GM12864 (cell line): ENCODE measurements around the gene TMEM123.

Source experiments
- DNase-seq: peaks from one replicate; pipeline ENCODE4 v3.0.0-alpha.2; 2011; ENCODE audit warnings: low read depth
- H3K4me3 ChIP-seq: 2 replicates; pipeline ENCODE4 v1.5.1; 2011; ENCODE audit warnings: mild to moderate bottlenecking, low read depth, low read length, control low read depth
- TF ChIP-seq, protein P1 (sequence below): IDR thresholded peaks from 2 replicates; pipeline ENCODE4 v1.5.1; 2011; ENCODE audit warnings: low read depth, mild to moderate bottlenecking, moderate library complexity, low read length, control low read depth, inconsistent platforms; ENCODE audit errors: missing control alignments

TMEM123 gene

DNA sequence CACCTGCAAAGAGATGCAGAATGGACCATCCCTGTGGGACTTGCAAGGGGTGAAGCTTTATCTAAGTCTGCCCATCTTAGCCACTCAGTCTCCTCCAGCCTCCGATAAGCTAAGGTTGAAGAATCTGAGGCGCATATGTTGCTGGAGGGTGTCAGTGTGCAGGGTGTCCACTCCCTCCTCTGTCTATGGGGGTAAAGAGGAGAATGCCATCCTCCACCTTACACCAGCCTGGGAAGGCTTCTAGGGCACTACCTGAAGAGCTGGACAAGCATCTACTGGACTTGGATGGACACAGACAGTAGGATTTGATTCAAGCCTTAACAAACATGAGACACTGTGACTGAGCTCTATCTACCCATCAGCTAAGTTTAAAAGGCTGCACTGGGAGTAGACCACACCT, 46.5 kb downstream of the TMEM123 start:
- no peak overlapping the region for H3K4me3 ChIP-seq
- TF ChIP-seq, protein P1, sequence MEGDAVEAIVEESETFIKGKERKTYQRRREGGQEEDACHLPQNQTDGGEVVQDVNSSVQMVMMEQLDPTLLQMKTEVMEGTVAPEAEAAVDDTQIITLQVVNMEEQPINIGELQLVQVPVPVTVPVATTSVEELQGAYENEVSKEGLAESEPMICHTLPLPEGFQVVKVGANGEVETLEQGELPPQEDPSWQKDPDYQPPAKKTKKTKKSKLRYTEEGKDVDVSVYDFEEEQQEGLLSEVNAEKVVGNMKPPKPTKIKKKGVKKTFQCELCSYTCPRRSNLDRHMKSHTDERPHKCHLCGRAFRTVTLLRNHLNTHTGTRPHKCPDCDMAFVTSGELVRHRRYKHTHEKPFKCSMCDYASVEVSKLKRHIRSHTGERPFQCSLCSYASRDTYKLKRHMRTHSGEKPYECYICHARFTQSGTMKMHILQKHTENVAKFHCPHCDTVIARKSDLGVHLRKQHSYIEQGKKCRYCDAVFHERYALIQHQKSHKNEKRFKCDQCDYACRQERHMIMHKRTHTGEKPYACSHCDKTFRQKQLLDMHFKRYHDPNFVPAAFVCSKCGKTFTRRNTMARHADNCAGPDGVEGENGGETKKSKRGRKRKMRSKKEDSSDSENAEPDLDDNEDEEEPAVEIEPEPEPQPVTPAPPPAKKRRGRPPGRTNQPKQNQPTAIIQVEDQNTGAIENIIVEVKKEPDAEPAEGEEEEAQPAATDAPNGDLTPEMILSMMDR = no peak
- DNase-seq = no peak

DNA sequence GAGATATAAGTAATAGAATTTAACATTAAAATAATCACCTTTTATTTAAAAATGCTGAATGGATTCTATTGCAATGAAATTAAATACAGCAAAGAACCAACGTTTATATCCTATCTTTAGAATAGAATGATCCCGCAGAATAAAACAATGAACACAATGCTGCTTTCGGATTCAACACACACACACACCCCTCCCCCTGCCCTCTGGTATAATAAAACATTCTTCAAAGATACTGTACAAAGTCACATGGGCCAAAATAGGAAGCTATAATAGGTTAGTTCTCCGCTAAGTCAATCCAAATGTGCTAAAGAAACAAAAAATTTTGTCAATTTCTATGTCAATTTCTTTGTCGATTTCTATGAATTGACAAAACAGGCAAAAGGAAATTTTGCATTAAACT, 47.1 kb downstream of the TMEM123 start:
- TF ChIP-seq, protein P1 = no peak
- no peak for DNase-seq
- H3K4me3 ChIP-seq = no peak overlapping the region

DNA sequence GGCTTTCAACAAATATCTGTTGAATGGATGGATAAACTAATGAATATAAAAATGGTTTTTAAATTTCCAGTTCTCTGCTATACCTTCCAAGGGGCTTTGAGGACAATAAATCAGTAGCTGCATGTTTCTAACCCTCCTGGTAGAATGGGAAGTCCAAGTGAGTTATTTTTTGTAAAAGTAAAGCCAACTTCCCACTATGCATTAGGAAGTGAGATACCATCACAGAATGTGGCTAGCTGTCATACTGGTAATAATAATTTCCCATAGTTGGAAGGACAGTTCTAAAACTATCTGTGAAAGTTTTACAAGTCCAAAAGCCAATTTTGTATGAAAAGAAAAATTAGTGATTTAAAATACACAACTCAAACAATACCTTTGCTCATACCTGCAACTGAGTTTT, 50.0 kb downstream of the TMEM123 start:
- TF ChIP-seq, protein P1 = no peak
- no peak overlapping the region for H3K4me3 ChIP-seq
- no peak for DNase-seq

DNA sequence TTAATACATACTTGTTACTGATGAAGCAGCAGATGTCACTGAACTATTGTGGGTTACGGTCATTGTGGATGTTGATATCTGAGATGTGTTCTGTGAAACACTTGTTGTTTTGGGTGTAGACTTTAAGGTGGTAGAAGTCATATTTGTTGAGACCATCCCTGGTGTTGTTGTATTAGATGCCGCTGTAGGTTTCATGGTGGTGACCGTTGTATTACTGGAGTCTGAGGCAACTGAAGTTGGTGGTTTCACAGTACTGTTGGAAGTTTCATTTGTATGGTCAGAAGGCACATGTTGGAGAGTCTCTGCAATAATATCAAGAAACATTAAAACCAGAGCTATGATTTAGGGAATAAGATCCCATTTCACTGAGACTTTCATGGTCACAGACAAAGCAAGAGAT, 50.7 kb downstream of the TMEM123 start:
- no peak overlapping the region for H3K4me3 ChIP-seq
- TF ChIP-seq, protein P1 = no peak
- no peak for DNase-seq

DNA sequence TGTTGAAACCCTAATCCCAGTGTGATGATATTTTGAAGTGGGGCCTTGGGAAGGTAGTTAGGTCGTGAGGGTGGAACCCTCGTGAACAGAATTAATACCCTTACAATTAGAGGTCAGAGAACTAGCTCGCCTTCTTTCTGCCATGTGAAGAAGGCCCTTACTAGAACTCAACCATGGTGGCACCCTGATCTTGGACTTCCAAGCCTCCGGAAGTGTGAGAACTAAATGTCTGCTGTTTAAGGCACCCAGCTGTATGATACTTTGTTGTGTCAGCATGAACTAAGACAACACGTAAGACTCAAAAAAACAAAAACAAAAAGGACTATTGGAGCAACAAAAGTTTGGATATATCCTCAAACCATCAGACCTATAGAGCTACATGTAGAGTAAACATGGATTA, 52.0 kb downstream of the TMEM123 start:
- no peak for DNase-seq
- no peak overlapping the region for H3K4me3 ChIP-seq
- TF ChIP-seq, protein P1 = no peak

DNA sequence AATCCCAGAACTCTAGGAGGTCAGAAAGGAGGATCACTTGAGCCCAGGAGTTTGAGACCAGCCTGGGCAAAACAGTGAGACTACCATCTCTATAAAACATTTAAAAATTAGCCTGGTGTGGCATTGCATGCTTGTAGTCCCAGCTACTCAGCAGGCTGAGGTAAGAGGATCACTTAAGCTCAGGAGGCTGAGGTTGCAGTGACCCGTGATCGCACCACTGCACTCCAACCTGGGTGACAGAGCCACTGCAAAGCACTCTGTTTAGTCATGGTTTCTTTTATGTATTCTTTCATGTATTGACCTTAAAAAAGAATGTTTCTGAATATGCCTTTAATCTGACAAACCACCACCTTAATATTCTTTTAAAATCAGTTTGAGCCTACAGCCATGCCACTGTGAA, 53.4 kb downstream of the TMEM123 start:
- no peak overlapping the region for H3K4me3 ChIP-seq
- TF ChIP-seq, protein P1 = no peak
- no peak for DNase-seq

DNA sequence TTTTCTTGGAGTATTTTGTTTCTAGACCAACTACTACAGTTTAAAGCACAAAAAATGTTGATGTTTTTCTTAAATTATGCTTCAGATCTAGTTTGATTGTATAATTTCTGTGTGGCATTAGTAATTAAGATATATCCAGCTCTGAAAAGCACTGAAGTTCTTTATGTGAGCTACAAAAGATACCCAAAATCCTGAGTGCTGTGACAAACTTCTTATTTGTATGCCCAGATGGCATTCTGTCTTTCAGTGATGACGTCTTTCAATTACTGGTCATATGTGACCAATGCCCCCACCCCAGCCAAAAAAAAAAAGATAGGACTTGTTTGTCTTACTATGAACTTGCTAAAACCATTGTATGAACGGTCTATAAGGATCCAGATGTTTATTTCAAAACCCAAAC, 54.3 kb downstream of the TMEM123 start:
- no peak for DNase-seq
- TF ChIP-seq, protein P1 = no peak
- H3K4me3 ChIP-seq = no peak overlapping the region
